GM12872 (cell line): ENCODE measurements around the gene CNTN6.

Source experiments
- CTCF ChIP-seq: IDR thresholded peaks from 3 replicates; pipeline ENCODE4 v1.5.1; 2011; ENCODE audit warnings: low read depth, mild to moderate bottlenecking, low read length, moderate library complexity; ENCODE audit not compliant: insufficient read depth

CNTN6 gene

GRCh38 chr3:1375145-1375544, 282.3 kb downstream of the CNTN6 start:
- no peak for TF ChIP-seq CTCF

GRCh38 chr3:1380926-1381646, 288.3 kb downstream of the CNTN6 start:
- TF ChIP-seq CTCF, result no peak

GRCh38 chr3:1381647-1382036, 288.8 kb downstream of the CNTN6 start:
- TF ChIP-seq CTCF, result no peak

- TF ChIP-seq CTCF, result no peak
Measured at GRCh38 chr3:1394188-1394587, 301.4 kb downstream of the CNTN6 start.

- TF ChIP-seq CTCF, result no peak
Measured at GRCh38 chr3:1400571-1400970, 307.7 kb downstream of the CNTN6 start.

- TF ChIP-seq CTCF, result no peak
Measured at GRCh38 chr3:1404270-1404962, 311.6 kb downstream of the CNTN6 start.

GRCh38 chr3:1406250-1406649, 313.4 kb downstream of the CNTN6 start:
- TF ChIP-seq CTCF, result no peak
